ENCODE measurements around the gene FXYD5.

- TF ChIP-seq EZH2 (IDR thresholded peaks at IDR 0.05; ENCODE audit: borderline replicate concordance, low read depth, low read length, poor library complexity, severe bottlenecking): no peak
- TF ChIP-seq, protein P1, sequence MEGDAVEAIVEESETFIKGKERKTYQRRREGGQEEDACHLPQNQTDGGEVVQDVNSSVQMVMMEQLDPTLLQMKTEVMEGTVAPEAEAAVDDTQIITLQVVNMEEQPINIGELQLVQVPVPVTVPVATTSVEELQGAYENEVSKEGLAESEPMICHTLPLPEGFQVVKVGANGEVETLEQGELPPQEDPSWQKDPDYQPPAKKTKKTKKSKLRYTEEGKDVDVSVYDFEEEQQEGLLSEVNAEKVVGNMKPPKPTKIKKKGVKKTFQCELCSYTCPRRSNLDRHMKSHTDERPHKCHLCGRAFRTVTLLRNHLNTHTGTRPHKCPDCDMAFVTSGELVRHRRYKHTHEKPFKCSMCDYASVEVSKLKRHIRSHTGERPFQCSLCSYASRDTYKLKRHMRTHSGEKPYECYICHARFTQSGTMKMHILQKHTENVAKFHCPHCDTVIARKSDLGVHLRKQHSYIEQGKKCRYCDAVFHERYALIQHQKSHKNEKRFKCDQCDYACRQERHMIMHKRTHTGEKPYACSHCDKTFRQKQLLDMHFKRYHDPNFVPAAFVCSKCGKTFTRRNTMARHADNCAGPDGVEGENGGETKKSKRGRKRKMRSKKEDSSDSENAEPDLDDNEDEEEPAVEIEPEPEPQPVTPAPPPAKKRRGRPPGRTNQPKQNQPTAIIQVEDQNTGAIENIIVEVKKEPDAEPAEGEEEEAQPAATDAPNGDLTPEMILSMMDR (conservative IDR thresholded peaks at IDR 0.05; ENCODE audit: low read depth, low read length): no peak
Observed at GRCh38 chr19:35117799-35118198, 36.7 kb upstream of the FXYD5 start.

Measured in A673 (cell line).